Left lung (tissue), 10 donors: ENCODE measurements around the gene SDK2. TPM values are rescaled to one million over a fixed set of nuclear protein-coding genes. Genes with fewer than 3 reads are reported as not detected.

Source experiments
- ATAC-seq: fragments of 200-7000 bp; cut with Tn5 transposase; one replicate; pipeline ENCODE4 v1.9.1; 2020; ENCODE audit warnings: moderate library complexity
- DNase-seq, 4 donors: peaks; one replicate each; pipeline ENCODE4 v3.0.0-alpha.2; 2013 to 2020
- H3K27ac ChIP-seq, 2 donors: fragments of 200-600 bp; sonication (generic) in 1 of 2; one replicate each; pipeline versions ENCODE4 v1.5.0 to v1.8.0; 2020 to 2021
- H3K27me3 ChIP-seq, 2 donors: fragments of 200-600 bp; sonication (generic) in 1 of 2; one replicate each; pipeline versions ENCODE4 v1.5.0 to v1.8.0; 2020 to 2021
- H3K36me3 ChIP-seq, 2 donors: fragments of 200-600 bp; sonication (generic) in 1 of 2; one replicate each; pipeline versions ENCODE4 v1.5.0 to v1.8.0; 2020 to 2021
- H3K4me1 ChIP-seq, 2 donors: fragments of 200-600 bp; one replicate each; pipeline ENCODE4 v1.8.0; 2021
- H3K4me3 ChIP-seq, 2 donors: fragments of 200-600 bp; sonication (generic) in 1 of 2; one replicate each; pipeline versions ENCODE4 v1.5.0 to v1.8.0; 2020 to 2021; ENCODE audit warnings: mild to moderate bottlenecking in 1 of 2
- H3K9me3 ChIP-seq, 2 donors: fragments of 200-600 bp; sonication (generic) in 1 of 2; one replicate each; pipeline versions ENCODE4 v1.5.0 to v1.8.0; 2020 to 2021
- intact Hi-C, 2 donors: fragments of 100-400 bp; cut with DNase I; formaldehyde crosslinking; loops; one replicate each; pipeline versions ENCODE4 v1.11.2 to v1.14.2; 2022
- polyA plus RNA-seq, 6 donors: library from polyadenylated mRNA; unstranded; fragments of 120-200 nt; gene quantifications; one replicate each; pipeline ENCODE4 v1.2.1, GENCODE V29; 2013; ENCODE audit not compliant: insufficient read length in 6 of 6
- total RNA-seq, 2 donors: library from RNA; stranded (reverse); fragmentation: NEBNext Ultra II Directional; extraction: Animal tissue kit (Norgen Biotek cat#: 25700); gene quantifications; one replicate each; pipeline ENCODE4 v1.2.1, GENCODE V29; 2021
- TF ChIP-seq, protein P1 (sequence below), 2 donors: fragments of 200-600 bp; sonication (generic) in 1 of 2; IDR thresholded peaks; one replicate each; pipeline versions ENCODE4 v1.5.0 to v1.8.0; 2021; ENCODE audit warnings: antibody characterized with exemption in 2 of 2
- donor health status: DM: no; HTN: yes; CAD: no.
- donor health status: DM: no; HTN: no; CAD: no.

Gene SDK2
- total and polyA plus RNA-seq, 8 donors, result 6.0 to 10.9 (median 7.5) TPM

DNA sequence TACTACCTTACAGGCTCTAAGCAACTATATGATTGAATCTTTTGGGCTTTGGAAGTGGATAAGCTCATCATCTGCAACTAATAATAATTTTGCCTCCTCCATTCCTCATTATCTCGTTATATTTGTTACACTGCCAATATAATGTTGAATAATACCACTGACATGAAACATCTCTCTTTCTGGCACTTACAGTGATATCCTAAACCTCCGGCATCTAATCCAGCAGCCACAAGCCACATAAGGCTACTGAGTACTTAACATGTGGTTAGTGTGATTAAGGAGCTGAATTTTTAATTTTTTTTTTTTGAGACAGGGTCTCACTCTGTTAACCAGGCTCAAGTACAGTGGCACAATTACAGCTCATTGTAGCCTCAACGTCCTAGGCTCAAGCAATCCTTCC is 342.1 kb downstream of the SDK2 start:
- Histone ChIP-seq H3K4me1 (peaks cover 43 to 87% of the 10 kb centered on the region in 2 donors), H3K27ac (peak overlapping the region in 1 of 2 donors; percentile 28), H3K9me3 (no peaks in the 10 kb centered on the region), H3K4me3 (no peak overlapping the region), H3K36me3 (no peaks in the 10 kb centered on the region), H3K27me3 (no peaks in the 10 kb centered on the region)
- TF ChIP-seq, protein P1, sequence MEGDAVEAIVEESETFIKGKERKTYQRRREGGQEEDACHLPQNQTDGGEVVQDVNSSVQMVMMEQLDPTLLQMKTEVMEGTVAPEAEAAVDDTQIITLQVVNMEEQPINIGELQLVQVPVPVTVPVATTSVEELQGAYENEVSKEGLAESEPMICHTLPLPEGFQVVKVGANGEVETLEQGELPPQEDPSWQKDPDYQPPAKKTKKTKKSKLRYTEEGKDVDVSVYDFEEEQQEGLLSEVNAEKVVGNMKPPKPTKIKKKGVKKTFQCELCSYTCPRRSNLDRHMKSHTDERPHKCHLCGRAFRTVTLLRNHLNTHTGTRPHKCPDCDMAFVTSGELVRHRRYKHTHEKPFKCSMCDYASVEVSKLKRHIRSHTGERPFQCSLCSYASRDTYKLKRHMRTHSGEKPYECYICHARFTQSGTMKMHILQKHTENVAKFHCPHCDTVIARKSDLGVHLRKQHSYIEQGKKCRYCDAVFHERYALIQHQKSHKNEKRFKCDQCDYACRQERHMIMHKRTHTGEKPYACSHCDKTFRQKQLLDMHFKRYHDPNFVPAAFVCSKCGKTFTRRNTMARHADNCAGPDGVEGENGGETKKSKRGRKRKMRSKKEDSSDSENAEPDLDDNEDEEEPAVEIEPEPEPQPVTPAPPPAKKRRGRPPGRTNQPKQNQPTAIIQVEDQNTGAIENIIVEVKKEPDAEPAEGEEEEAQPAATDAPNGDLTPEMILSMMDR (IDR thresholded peaks at IDR 0.05), result no peak
- ATAC-seq (no peak), DNase-seq (no peak)
- intact Hi-C loops, result no loop called here

GRCh38 chr17:73301369-73301768 is 342.9 kb downstream of the SDK2 start:
- H3K9me3 ChIP-seq, result no peaks in the 10 kb centered on the region
- no peaks in the 10 kb centered on the region for H3K36me3 ChIP-seq
- TF ChIP-seq, protein P1 (IDR thresholded peaks at IDR 0.05), result no peak
- H3K4me3 ChIP-seq, result no peak overlapping the region
- peaks cover 35 to 79% of the 10 kb centered on the region in 2 donors for H3K4me1 ChIP-seq
- no peaks in the 10 kb centered on the region for H3K27me3 ChIP-seq
- ATAC-seq (no peak), DNase-seq (no peak)
- H3K27ac ChIP-seq, result no peak overlapping the region
- intact Hi-C loops, result no loop called here

DNA sequence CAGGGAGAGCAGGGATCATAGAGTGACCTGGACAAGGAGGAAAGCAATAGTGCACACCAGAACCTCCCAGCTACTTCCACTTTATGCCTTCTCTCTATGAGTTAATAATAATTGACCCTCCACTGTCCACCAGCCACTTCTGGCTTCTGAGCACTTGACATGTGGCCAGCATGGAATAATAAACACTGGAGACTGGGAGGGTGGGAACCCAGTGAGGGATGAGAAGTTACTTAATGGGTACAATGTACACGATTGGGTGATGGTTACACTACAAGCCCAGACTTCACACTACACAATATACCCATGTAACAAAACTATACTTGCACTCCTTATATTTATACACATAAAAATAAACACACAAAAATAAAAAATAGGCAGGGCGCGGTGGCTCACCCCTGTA is 343.9 kb downstream of the SDK2 start:
- intact Hi-C loops, result no loop called here
- TF ChIP-seq, protein P1 (IDR thresholded peaks at IDR 0.05), result no peak
- peak overlapping the region; percentile 26 to 28 for H3K27ac ChIP-seq
- ATAC-seq (peak; percentile 49), DNase-seq (no peak)
- H3K4me1 ChIP-seq, result peaks cover 27 to 69% of the 10 kb centered on the region in 2 donors
- no peaks in the 10 kb centered on the region for H3K27me3 ChIP-seq
- no peaks in the 10 kb centered on the region for H3K36me3 ChIP-seq
- H3K9me3 ChIP-seq, result no peaks in the 10 kb centered on the region
- no peak overlapping the region for H3K4me3 ChIP-seq

DNA sequence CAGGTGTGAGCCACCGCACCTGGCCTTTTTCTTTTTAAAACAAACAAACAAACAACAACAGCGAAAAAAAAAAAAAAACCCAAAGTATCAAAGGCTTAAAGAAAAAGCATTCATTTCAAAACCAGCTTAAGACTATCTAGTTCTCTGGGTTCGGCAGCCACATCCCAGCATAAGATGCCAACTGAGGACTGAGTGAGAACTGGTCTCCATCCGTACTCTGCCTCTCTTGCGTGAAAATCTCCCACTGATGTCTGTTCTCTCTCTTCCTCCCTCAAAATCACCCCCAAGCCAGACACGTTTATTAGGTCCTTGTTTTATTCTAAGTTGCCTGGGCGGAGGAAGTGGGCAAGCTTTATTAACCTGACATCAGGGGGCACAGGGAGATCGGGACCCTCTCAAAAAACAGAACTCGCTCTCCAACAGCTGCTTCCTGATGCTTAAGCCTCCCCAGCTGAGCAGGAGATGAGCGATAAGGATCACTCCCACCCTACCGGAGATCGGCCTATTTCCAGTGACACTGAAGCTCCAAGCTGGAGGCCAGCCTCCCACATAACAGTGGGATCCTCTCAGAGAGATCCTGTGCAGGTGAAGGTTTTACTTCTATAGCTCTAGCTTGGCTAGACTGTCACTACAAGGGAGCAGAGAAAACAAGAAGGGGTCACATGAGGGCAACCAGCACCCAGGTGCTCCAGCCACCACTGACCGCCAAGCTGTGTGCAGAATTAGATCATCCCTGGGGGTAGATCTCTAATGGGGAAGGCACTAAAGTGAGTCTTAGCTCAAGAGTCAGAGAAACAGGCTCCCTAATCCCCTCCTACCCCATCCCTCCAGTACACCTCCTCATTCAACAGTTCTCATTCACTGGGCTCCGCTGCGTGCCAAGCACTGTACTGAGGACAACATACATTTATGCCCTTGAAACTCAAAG is 346.0 kb downstream of the SDK2 start:
- no peaks in the 10 kb centered on the region for H3K9me3 ChIP-seq
- H3K4me1 ChIP-seq, result peaks cover 10 to 63% of the 10 kb centered on the region in 2 donors
- peak; percentile 14 for ATAC-seq
- intact Hi-C loops, result no loop called here
- no peak overlapping the region for H3K4me3 ChIP-seq
- no peaks in the 10 kb centered on the region for H3K36me3 ChIP-seq
- peak overlapping the region in 1 of 2 donors; percentile 28 for H3K27ac ChIP-seq
- TF ChIP-seq, protein P1 (IDR thresholded peaks at IDR 0.05), result no peak
- DNase-seq, result no peak
- H3K27me3 ChIP-seq, result no peaks in the 10 kb centered on the region

DNA sequence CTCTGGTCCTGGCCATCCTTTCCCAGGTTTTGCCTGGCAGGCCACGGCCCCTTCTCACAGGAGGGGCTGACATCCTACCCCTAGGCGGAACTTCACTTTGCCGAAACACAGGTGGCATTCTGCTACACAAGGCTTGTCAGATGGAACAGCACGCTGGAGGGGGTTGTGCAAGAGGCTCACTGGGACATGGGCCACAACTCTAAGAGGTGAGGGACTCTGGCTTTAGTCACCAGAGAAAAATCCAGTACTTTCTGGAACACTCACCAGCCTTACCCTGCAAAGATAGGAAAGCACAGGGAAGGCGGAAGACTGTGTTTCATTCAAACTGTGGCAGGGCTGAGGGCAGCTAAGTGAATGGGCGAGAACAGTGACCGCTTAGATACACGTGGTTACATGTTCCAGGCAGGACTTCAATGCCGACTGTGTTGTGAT is 350.7 kb downstream of the SDK2 start:
- DNase-seq, result peak in 2 of 4 donors; percentile 34 to 81
- Histone ChIP-seq H3K36me3 (no peaks in the 10 kb centered on the region), H3K27me3 (no peaks in the 10 kb centered on the region), H3K4me1 (peaks cover 26 to 70% of the 10 kb centered on the region in 2 donors), H3K27ac (peak overlapping the region; percentile 53 to 82), H3K4me3 (no peak overlapping the region), H3K9me3 (no peaks in the 10 kb centered on the region)
- intact Hi-C loops, result no loop called here
- ATAC-seq, result peak; percentile 59
- TF ChIP-seq, protein P1 (IDR thresholded peaks at IDR 0.05), result no peak
